MM.1S (cell line): Measurements from ENCODE around the gene LIPN.

ENCODE experiments used
- EZH2 ChIP-seq: fragments of 300-600 bp; sonication (generic); optimal IDR thresholded peaks from 2 replicates; pipeline ENCODE3; 2017; ENCODE audit warnings: low read depth, mild to moderate bottlenecking, antibody characterized with exemption, low read length, mixed read lengths
- TF ChIP-seq, protein P1 (sequence below): fragments of 300-600 bp; sonication (generic); IDR thresholded peaks from 2 replicates; pipeline ENCODE4 v1.5.1; 2016; ENCODE audit warnings: antibody characterized with exemption, low read length, mixed read lengths

GRCh38 chr10:88754287-88754686, 5.5 kb upstream of the LIPN start:
- TF ChIP-seq, protein P1, sequence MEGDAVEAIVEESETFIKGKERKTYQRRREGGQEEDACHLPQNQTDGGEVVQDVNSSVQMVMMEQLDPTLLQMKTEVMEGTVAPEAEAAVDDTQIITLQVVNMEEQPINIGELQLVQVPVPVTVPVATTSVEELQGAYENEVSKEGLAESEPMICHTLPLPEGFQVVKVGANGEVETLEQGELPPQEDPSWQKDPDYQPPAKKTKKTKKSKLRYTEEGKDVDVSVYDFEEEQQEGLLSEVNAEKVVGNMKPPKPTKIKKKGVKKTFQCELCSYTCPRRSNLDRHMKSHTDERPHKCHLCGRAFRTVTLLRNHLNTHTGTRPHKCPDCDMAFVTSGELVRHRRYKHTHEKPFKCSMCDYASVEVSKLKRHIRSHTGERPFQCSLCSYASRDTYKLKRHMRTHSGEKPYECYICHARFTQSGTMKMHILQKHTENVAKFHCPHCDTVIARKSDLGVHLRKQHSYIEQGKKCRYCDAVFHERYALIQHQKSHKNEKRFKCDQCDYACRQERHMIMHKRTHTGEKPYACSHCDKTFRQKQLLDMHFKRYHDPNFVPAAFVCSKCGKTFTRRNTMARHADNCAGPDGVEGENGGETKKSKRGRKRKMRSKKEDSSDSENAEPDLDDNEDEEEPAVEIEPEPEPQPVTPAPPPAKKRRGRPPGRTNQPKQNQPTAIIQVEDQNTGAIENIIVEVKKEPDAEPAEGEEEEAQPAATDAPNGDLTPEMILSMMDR: no peak
- no peak for TF ChIP-seq EZH2
